HCT116 (cell line): ENCODE measurements around the gene TBL1X.

Experiments
- CTCF ChIP-seq, 3 experiments: fragments of 200-600 bp in 1 of 3; sonication (generic) in 1 of 3; IDR thresholded peaks in 2 of 3; conservative IDR thresholded peaks in 1 of 3; 2 replicates each; pipeline ENCODE4 v1.5.1; 2012 to 2017; ENCODE audit warnings: low read depth in 2 of 3, low read length in 2 of 3, antibody characterized with exemption in 1 of 3, borderline replicate concordance in 1 of 3, control low read depth in 1 of 3, mild to moderate bottlenecking in 1 of 3, mixed read lengths in 1 of 3, mixed run types in 1 of 3, moderate library complexity in 1 of 3; ENCODE audit not compliant: insufficient read depth in 1 of 3
- POLR2A ChIP-seq: IDR thresholded peaks from 2 replicates; pipeline ENCODE4 v1.7.0; 2011; ENCODE audit warnings: borderline replicate concordance; ENCODE audit not compliant: insufficient read depth, insufficient read length; ENCODE audit errors: extremely low read depth
- POLR2AphosphoS5 ChIP-seq: IDR thresholded peaks from 2 replicates; pipeline ENCODE4 v1.6.1; 2011; ENCODE audit warnings: mild to moderate bottlenecking, low read depth, low read length, moderate library complexity
- RAD21 ChIP-seq: IDR thresholded peaks from 2 replicates; pipeline ENCODE4 v1.6.1; 2012; ENCODE audit warnings: low read depth, mild to moderate bottlenecking
- YY1 ChIP-seq: IDR thresholded peaks from 2 replicates; pipeline ENCODE4 v1.6.1; 2011; ENCODE audit warnings: low read length, low read depth, moderate library complexity, mild to moderate bottlenecking; ENCODE audit not compliant: insufficient replicate concordance; ENCODE audit errors: extremely low read depth

- TF ChIP-seq RAD21 (no peak), CTCF (IDR thresholded peaks at IDR 0.05 in 2 of 3, conservative IDR thresholded peaks at IDR 0.05 in 1 of 3; ENCODE audit: borderline replicate concordance in 1 of 3, insufficient read depth in 1 of 3, low read depth in 2 of 3, low read length in 2 of 3) (no peak), POLR2AphosphoS5 (no peak), YY1 (no peak), POLR2A (no peak)
Observed at GRCh38 chrX:9717376-9717775, 252.5 kb downstream of the TBL1X start.
